ENCODE data around the gene KIAA0040.

KIAA0040 gene

DNA sequence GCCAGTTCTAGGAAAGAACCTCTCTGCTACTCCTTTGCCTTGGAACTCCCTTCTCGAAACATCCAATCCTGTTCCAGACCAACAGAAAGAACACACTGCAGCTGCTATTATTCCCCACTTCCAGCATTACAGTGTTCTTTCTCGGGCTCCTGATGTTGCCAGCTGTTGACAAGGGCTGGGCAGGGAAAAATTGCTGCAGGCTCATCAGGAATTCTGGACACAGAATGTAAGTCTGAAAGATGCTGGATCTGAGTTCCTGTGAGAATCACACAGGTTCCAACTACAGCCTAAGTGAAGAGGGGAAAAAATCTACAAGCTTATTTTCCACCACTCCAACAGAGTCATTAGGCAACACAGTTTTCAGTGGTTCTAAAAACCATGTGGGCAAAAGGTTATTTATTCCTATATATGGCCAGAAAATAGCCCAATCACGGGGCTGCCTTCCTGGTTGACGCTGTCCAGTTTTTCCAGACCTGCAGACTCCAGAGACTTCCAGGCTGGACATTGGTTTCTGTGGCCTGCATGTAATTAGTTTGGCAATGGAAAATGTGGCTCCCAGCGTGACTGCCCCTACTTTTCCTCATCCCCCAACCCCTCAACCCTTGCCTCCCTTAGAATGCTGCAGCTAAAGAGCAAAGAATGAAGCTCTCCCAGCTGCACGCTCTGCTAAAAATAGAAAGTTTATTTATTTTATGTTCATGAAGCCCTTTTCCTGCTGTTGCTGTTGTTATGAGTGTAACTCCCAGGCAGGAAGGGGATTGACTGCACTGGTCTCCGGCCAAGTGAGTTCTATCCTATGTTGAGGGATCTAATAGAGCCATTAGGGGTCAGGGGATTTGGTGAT lies 8.3 kb upstream of the KIAA0040 start:
- Histone ChIP-seq H3K4me1 (ENCODE audit: control insufficient read depth, low read depth, low read length) (peaks cover 2% of the 10 kb centered on the region), H2BK5ac (ENCODE audit: low read length) (no peak overlapping the region), H3K36me3 (ENCODE audit: control insufficient read depth, insufficient read depth, low read length) (no peaks in the 10 kb centered on the region), H2BK15ac (replicated peaks; ENCODE audit: low read depth) (no peak overlapping the region), H3K4me3 (ENCODE audit: low read length) (no peak overlapping the region), H3K27ac (ENCODE audit: low read depth, low read length) (no peak overlapping the region), H3K79me1 (ENCODE audit: low read length) (no peaks in the 10 kb centered on the region), H3K18ac (ENCODE audit: low read length) (no peak overlapping the region), H2AK5ac (ENCODE audit: low read length) (no peak overlapping the region), H3K9ac (ENCODE audit: low read length) (no peak overlapping the region), H3K4me2 (ENCODE audit: low read length) (no peak overlapping the region), H3K4ac (ENCODE audit: low read depth, low read length) (no peak overlapping the region), H3K79me2 (ENCODE audit: control insufficient read depth, insufficient read depth, low read length) (no peaks in the 10 kb centered on the region), H3K23ac (ENCODE audit: low read length) (no peak overlapping the region), H4K8ac (ENCODE audit: low read depth, low read length) (no peak overlapping the region), H3K27me3 (ENCODE audit: insufficient read depth, low read length, poor library complexity) (no peaks in the 10 kb centered on the region), H2BK120ac (ENCODE audit: low read depth, low read length) (no peak overlapping the region), H4K5ac (ENCODE audit: low read length) (no peak overlapping the region), H3K56ac (ENCODE audit: low read length) (no peak overlapping the region)
- WGBS (ENCODE audit: extremely low coverage, insufficient coverage, low lambda C conversion rate), result no CpG with 5 or more reads among the region's 7 CpGs
- no peak for DNase-seq

DNA sequence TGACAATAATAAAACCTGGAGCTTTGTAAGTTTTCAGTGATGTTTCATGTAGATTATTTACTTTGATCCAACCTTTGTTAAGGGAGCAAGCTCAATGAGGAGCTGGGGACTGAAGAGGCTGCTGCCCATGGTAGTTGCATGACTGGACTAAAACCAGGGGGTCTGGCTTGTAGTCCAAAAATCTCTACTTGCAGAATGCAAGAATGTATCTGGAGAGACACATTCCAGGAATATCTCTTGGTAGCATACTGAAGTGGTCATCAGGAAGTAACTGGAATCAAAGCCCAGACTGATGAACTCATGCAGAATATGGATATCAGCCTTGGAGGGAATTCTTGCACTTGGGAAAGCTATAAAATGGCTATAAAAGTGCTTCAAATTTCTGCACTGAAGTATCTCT lies 5.8 kb upstream of the KIAA0040 start:
- no peak overlapping the region for H4K8ac ChIP-seq (ENCODE audit: low read depth, low read length)
- no peak overlapping the region for H3K23ac ChIP-seq (ENCODE audit: low read length)
- no peak overlapping the region for H2BK15ac ChIP-seq (replicated peaks; ENCODE audit: low read depth)
- no peak for DNase-seq
- H2BK120ac ChIP-seq (ENCODE audit: low read depth, low read length), result no peak overlapping the region
- no peaks in the 10 kb centered on the region for H3K79me1 ChIP-seq (ENCODE audit: low read length)
- no peak overlapping the region for H3K27ac ChIP-seq (ENCODE audit: low read depth, low read length)
- H3K4me2 ChIP-seq (ENCODE audit: low read length), result no peak overlapping the region
- H4K5ac ChIP-seq (ENCODE audit: low read length), result no peak overlapping the region
- no peak overlapping the region for H3K4me3 ChIP-seq (ENCODE audit: low read length)
- H3K79me2 ChIP-seq (ENCODE audit: control insufficient read depth, insufficient read depth, low read length), result no peaks in the 10 kb centered on the region
- H3K9ac ChIP-seq (ENCODE audit: low read length), result no peak overlapping the region
- H3K56ac ChIP-seq (ENCODE audit: low read length), result no peak overlapping the region
- H2BK5ac ChIP-seq (ENCODE audit: low read length), result no peak overlapping the region
- no peak overlapping the region for H2AK5ac ChIP-seq (ENCODE audit: low read length)
- H3K4me1 ChIP-seq (ENCODE audit: control insufficient read depth, low read depth, low read length), result peaks cover 4% of the 10 kb centered on the region
- H3K36me3 ChIP-seq (ENCODE audit: control insufficient read depth, insufficient read depth, low read length), result no peaks in the 10 kb centered on the region
- H3K18ac ChIP-seq (ENCODE audit: low read length), result no peak overlapping the region
- H3K4ac ChIP-seq (ENCODE audit: low read depth, low read length), result no peak overlapping the region
- no peaks in the 10 kb centered on the region for H3K27me3 ChIP-seq (ENCODE audit: insufficient read depth, low read length, poor library complexity)

DNA sequence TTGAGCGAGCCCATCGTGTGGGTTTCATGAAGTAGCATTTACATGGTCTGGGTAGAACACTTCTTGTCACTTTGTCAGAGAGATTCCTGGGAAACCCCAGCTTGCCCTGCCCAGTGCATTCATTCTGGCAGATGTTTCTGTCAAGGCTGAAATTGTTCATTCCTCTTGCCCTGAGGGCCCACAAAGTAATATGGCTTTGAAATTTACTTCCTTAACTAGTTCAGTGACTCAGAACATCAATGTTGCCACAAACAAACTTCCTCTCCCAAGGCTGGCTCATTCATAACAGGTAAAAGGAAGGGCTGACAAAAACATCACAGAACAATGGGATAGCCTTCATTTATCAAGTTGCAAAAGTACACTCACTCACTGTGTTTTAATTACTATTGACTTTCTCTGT lies 5.0 kb upstream of the KIAA0040 start:
- Histone ChIP-seq H3K56ac (ENCODE audit: low read length) (no peak overlapping the region), H3K4me1 (ENCODE audit: control insufficient read depth, low read depth, low read length) (peaks cover 4% of the 10 kb centered on the region), H2AK5ac (ENCODE audit: low read length) (no peak overlapping the region), H2BK120ac (ENCODE audit: low read depth, low read length) (no peak overlapping the region), H3K4me3 (ENCODE audit: low read length) (no peak overlapping the region), H3K4me2 (ENCODE audit: low read length) (no peak overlapping the region), H4K8ac (ENCODE audit: low read depth, low read length) (no peak overlapping the region), H2BK15ac (replicated peaks; ENCODE audit: low read depth) (no peak overlapping the region), H3K27ac (ENCODE audit: low read depth, low read length) (no peak overlapping the region), H2BK5ac (ENCODE audit: low read length) (no peak overlapping the region), H3K27me3 (ENCODE audit: insufficient read depth, low read length, poor library complexity) (no peaks in the 10 kb centered on the region), H3K23ac (ENCODE audit: low read length) (no peak overlapping the region), H3K9ac (ENCODE audit: low read length) (no peak overlapping the region), H3K36me3 (ENCODE audit: control insufficient read depth, insufficient read depth, low read length) (no peaks in the 10 kb centered on the region), H3K79me2 (ENCODE audit: control insufficient read depth, insufficient read depth, low read length) (no peaks in the 10 kb centered on the region), H3K4ac (ENCODE audit: low read depth, low read length) (no peak overlapping the region), H3K79me1 (ENCODE audit: low read length) (no peaks in the 10 kb centered on the region), H3K18ac (ENCODE audit: low read length) (no peak overlapping the region), H4K5ac (ENCODE audit: low read length) (no peak overlapping the region)
- WGBS (ENCODE audit: extremely low coverage, insufficient coverage, low lambda C conversion rate), result no CpG with 5 or more reads among the region's 2 CpGs
- DNase-seq, result no peak

DNA sequence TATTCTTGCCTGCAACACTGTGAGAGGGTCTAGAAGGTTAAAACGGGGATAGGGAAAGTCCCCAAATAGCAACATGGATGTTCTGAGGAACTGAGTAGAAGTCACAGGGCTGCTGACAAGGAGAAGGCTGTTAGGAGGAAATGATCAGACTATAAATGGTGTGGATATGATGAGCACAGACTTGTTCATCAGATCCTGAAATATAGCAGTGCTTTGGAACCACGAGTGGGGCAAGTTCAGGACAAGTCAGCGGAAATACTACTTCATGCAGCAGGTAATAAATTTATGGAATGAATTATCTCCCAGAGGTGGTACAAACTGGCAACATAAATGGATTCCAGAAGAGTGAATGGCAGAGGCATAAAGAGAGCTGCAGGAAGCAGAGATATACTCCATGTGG lies 3.2 kb upstream of the KIAA0040 start:
- Histone ChIP-seq H3K27ac (ENCODE audit: low read depth, low read length) (no peak overlapping the region), H2AK5ac (ENCODE audit: low read length) (no peak overlapping the region), H4K8ac (ENCODE audit: low read depth, low read length) (no peak overlapping the region), H3K4me1 (ENCODE audit: control insufficient read depth, low read depth, low read length) (peaks cover 4% of the 10 kb centered on the region), H3K79me2 (ENCODE audit: control insufficient read depth, insufficient read depth, low read length) (no peaks in the 10 kb centered on the region), H3K27me3 (ENCODE audit: insufficient read depth, low read length, poor library complexity) (no peaks in the 10 kb centered on the region), H3K4me3 (ENCODE audit: low read length) (no peak overlapping the region), H3K9ac (ENCODE audit: low read length) (no peak overlapping the region), H4K5ac (ENCODE audit: low read length) (no peak overlapping the region), H3K23ac (ENCODE audit: low read length) (no peak overlapping the region), H3K18ac (ENCODE audit: low read length) (no peak overlapping the region), H3K4me2 (ENCODE audit: low read length) (no peak overlapping the region), H2BK120ac (ENCODE audit: low read depth, low read length) (no peak overlapping the region), H2BK15ac (replicated peaks; ENCODE audit: low read depth) (no peak overlapping the region), H3K79me1 (ENCODE audit: low read length) (no peaks in the 10 kb centered on the region), H3K36me3 (ENCODE audit: control insufficient read depth, insufficient read depth, low read length) (no peaks in the 10 kb centered on the region), H3K4ac (ENCODE audit: low read depth, low read length) (no peak overlapping the region), H2BK5ac (ENCODE audit: low read length) (no peak overlapping the region), H3K56ac (ENCODE audit: low read length) (no peak overlapping the region)
- no peak for DNase-seq
- no CpG with 5 or more reads among the region's 3 CpGs for WGBS (ENCODE audit: extremely low coverage, insufficient coverage, low lambda C conversion rate)

GRCh38 chr1:175195281-175195680 lies 2.7 kb upstream of the KIAA0040 start:
- no peaks in the 10 kb centered on the region for H3K27me3 ChIP-seq (ENCODE audit: insufficient read depth, low read length, poor library complexity)
- peaks cover 6% of the 10 kb centered on the region for H3K4me1 ChIP-seq (ENCODE audit: control insufficient read depth, low read depth, low read length)
- H2BK5ac ChIP-seq (ENCODE audit: low read length), result no peak overlapping the region
- H3K36me3 ChIP-seq (ENCODE audit: control insufficient read depth, insufficient read depth, low read length), result no peaks in the 10 kb centered on the region
- no peak overlapping the region for H3K4me2 ChIP-seq (ENCODE audit: low read length)
- H3K27ac ChIP-seq (ENCODE audit: low read depth, low read length), result no peak overlapping the region
- H3K4me3 ChIP-seq (ENCODE audit: low read length), result no peak overlapping the region
- DNase-seq, result no peak
- H3K4ac ChIP-seq (ENCODE audit: low read depth, low read length), result no peak overlapping the region
- H3K79me1 ChIP-seq (ENCODE audit: low read length), result peaks cover 2% of the 10 kb centered on the region
- H3K56ac ChIP-seq (ENCODE audit: low read length), result no peak overlapping the region
- no peak overlapping the region for H3K18ac ChIP-seq (ENCODE audit: low read length)
- no peak overlapping the region for H4K8ac ChIP-seq (ENCODE audit: low read depth, low read length)
- no peaks in the 10 kb centered on the region for H3K79me2 ChIP-seq (ENCODE audit: control insufficient read depth, insufficient read depth, low read length)
- H2BK15ac ChIP-seq (replicated peaks; ENCODE audit: low read depth), result no peak overlapping the region
- no peak overlapping the region for H2AK5ac ChIP-seq (ENCODE audit: low read length)
- no CpG with 5 or more reads among the region's 1 CpG for WGBS (ENCODE audit: extremely low coverage, insufficient coverage, low lambda C conversion rate)
- H3K23ac ChIP-seq (ENCODE audit: low read length), result no peak overlapping the region
- H3K9ac ChIP-seq (ENCODE audit: low read length), result no peak overlapping the region
- H4K5ac ChIP-seq (ENCODE audit: low read length), result no peak overlapping the region
- no peak overlapping the region for H2BK120ac ChIP-seq (ENCODE audit: low read depth, low read length)

- Histone ChIP-seq H3K27me3 (ENCODE audit: insufficient read depth, low read length, poor library complexity) (no peaks in the 10 kb centered on the region), H3K4me1 (ENCODE audit: control insufficient read depth, low read depth, low read length) (peaks cover 4% of the 10 kb centered on the region), H3K79me1 (ENCODE audit: low read length) (peaks cover 3% of the 10 kb centered on the region), H3K4me3 (ENCODE audit: low read length) (no peak overlapping the region), H3K56ac (ENCODE audit: low read length) (no peak overlapping the region), H3K9ac (ENCODE audit: low read length) (peak overlapping the region; percentile 68), H3K4me2 (ENCODE audit: low read length) (peak overlapping the region; percentile 85), H3K4ac (ENCODE audit: low read depth, low read length) (no peak overlapping the region), H4K8ac (ENCODE audit: low read depth, low read length) (no peak overlapping the region), H3K18ac (ENCODE audit: low read length) (no peak overlapping the region), H3K27ac (ENCODE audit: low read depth, low read length) (no peak overlapping the region), H2BK5ac (ENCODE audit: low read length) (no peak overlapping the region), H2AK5ac (ENCODE audit: low read length) (no peak overlapping the region), H2BK15ac (replicated peaks; ENCODE audit: low read depth) (no peak overlapping the region), H2BK120ac (ENCODE audit: low read depth, low read length) (no peak overlapping the region), H3K23ac (ENCODE audit: low read length) (no peak overlapping the region), H3K36me3 (ENCODE audit: control insufficient read depth, insufficient read depth, low read length) (no peaks in the 10 kb centered on the region), H4K5ac (ENCODE audit: low read length) (no peak overlapping the region), H3K79me2 (ENCODE audit: control insufficient read depth, insufficient read depth, low read length) (no peaks in the 10 kb centered on the region)
- no CpG with 5 or more reads among the region's 4 CpGs for WGBS (ENCODE audit: extremely low coverage, insufficient coverage, low lambda C conversion rate)
- no peak for DNase-seq
Measured at GRCh38 chr1:175193527-175193910, 943 bp upstream of the KIAA0040 start.

Measured in mesendoderm (in vitro differentiated cells).